Measurements from ENCODE around the gene TTC28. TPM values are rescaled to one million over a fixed set of nuclear protein-coding genes. Genes with fewer than 3 reads are reported as not detected.

Gene TTC28
- total and polyA plus RNA-seq, 12 donors, result 3.4 to 75.6 (median 28.6) TPM

DNA sequence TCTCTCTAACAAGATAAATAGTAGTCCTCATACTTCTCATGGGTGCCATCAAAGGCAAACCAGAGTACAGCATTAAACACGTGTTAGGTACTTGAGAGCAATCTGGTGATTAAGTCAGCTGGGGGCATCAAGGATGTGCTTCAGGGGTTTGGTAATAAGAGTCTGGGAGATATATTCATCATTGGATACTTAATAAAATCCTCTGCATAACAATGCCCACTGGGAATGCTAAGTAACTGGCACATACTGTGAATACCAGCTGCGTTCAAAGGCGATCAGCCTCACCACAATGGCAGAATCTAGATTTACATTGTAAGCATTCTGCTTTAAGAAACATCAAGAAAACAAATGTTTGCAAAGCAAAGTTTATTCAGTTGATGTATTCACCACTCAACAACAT lies 492.0 kb downstream of the TTC28 start:
- H3K9me3 ChIP-seq (replicated peaks in 1 of 3), result no peaks in the 10 kb centered on the region
- no peaks in the 10 kb centered on the region for H3K36me3 ChIP-seq (replicated peaks in 1 of 2)
- no peak overlapping the region for H3K27ac ChIP-seq
- no peak for DNase-seq
- no peaks in the 10 kb centered on the region for H3K27me3 ChIP-seq
- TF ChIP-seq, protein P1, sequence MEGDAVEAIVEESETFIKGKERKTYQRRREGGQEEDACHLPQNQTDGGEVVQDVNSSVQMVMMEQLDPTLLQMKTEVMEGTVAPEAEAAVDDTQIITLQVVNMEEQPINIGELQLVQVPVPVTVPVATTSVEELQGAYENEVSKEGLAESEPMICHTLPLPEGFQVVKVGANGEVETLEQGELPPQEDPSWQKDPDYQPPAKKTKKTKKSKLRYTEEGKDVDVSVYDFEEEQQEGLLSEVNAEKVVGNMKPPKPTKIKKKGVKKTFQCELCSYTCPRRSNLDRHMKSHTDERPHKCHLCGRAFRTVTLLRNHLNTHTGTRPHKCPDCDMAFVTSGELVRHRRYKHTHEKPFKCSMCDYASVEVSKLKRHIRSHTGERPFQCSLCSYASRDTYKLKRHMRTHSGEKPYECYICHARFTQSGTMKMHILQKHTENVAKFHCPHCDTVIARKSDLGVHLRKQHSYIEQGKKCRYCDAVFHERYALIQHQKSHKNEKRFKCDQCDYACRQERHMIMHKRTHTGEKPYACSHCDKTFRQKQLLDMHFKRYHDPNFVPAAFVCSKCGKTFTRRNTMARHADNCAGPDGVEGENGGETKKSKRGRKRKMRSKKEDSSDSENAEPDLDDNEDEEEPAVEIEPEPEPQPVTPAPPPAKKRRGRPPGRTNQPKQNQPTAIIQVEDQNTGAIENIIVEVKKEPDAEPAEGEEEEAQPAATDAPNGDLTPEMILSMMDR (IDR thresholded peaks at IDR 0.05), result no peak
- no peak for TF ChIP-seq POLR2A (IDR thresholded peaks at IDR 0.05)
- intact Hi-C loops (cut with DNase I), result no loop called here
- 75 to 97% (median 95%) methylated on average over 3 of the region's 3 CpGs for WGBS, 4 donors
- no peak overlapping the region for H3K4me3 ChIP-seq
- peaks cover 0 to 11% of the 10 kb centered on the region in 2 donors for H3K4me1 ChIP-seq (replicated peaks in 1 of 2)

DNA sequence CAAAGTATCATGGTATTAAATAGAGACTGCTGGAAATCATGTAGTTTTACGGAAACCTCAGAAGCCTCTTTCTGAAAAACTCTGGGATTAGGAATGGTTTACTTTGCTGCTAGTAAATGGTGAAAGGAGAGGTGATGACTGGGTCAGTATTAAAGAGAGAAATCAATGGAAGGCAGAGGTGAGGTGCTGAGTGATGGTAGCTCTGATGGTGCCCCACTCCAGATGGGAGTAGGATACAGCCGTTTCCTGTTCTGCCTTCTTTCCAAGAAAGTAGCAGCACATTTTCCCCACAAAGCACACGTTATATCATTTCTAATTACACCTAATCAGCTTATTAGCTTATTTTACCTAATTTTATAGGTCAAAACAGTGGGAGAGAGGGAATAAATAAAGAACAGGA lies 493.0 kb downstream of the TTC28 start:
- Histone ChIP-seq H3K9me3 (replicated peaks in 1 of 3) (no peaks in the 10 kb centered on the region), H3K36me3 (replicated peaks in 1 of 2) (no peaks in the 10 kb centered on the region), H3K4me1 (replicated peaks in 1 of 2) (peaks cover 0 to 11% of the 10 kb centered on the region in 2 donors), H3K4me3 (no peak overlapping the region), H3K27me3 (no peaks in the 10 kb centered on the region), H3K27ac (no peak overlapping the region)
- WGBS, 4 donors, result 59 to 85% (median 81%) methylated on average over 3 of the region's 3 CpGs
- DNase-seq, result no peak
- TF ChIP-seq, protein P1 (IDR thresholded peaks at IDR 0.05), result no peak
- no peak for TF ChIP-seq POLR2A (IDR thresholded peaks at IDR 0.05)
- intact Hi-C loops (cut with DNase I), result no loop called here

DNA sequence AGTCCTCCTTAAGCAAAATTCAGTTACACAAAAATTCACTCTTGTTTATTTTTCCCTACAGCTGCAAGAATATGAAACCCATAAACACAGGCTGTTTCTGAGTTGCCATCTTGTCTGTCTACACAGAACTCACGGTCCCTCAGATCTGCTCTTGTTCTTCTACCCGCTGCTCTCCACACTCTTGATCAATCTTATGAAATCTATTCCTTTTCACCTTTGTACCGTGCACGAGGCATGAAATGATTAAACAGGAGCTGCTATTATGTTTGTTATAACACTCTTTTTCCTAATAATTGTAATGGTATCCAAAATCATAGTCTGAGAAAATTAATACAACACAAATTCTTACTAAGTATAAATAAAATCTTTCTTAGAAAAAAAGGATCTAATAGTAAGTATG lies 494.5 kb downstream of the TTC28 start:
- Histone ChIP-seq H3K4me1 (replicated peaks in 1 of 2) (peaks cover 7 to 11% of the 10 kb centered on the region in 2 donors), H3K9me3 (replicated peaks in 1 of 3) (no peaks in the 10 kb centered on the region), H3K27me3 (no peaks in the 10 kb centered on the region), H3K4me3 (no peak overlapping the region), H3K27ac (no peak overlapping the region), H3K36me3 (replicated peaks in 1 of 2) (no peaks in the 10 kb centered on the region)
- TF ChIP-seq, protein P1 (IDR thresholded peaks at IDR 0.05), result no peak
- TF ChIP-seq POLR2A (IDR thresholded peaks at IDR 0.05), result no peak
- intact Hi-C loops (cut with DNase I), result no loop called here
- 95 to 97% (median 96%) methylated on average over 4 of the region's 4 CpGs for WGBS, 4 donors
- DNase-seq, result no peak

DNA sequence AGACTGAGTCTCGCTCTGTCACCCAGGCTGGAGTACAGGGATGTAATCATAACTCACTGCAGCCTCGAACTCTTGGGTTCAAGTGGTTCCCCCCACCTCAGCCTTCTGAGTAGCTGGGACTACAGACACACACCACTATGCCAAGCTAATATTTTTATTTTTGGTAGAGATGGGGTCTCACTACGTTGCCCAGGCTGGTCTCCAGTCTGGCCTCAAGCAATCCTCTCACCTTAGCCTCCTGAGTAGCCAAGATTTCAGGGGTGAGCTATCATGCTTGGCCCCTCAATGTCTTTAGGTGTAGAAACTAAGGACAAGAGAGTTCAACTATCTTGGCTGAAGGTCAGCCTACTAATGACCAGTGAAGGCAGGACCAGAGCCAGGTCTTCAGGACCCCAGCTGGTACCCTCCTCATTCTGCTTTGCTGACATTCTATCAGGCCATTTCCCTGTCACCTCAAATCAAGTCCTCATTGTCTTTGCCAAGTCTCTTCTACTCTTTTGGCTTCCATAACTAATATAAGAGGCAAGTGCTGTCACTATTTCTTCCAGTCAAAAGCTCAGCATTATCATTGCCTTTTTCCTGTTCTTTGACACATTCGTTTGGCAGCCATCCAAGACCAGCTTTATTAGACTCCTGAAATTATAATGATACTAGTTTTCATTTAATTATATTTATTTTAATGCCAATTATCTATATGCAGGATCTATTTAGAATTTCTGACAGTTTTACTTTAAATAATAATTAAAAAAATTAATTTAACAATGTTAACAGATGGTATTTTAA lies 496.4 kb downstream of the TTC28 start:
- peak in 2 of 7 donors; percentile 16 to 27 for DNase-seq
- Histone ChIP-seq H3K9me3 (replicated peaks in 1 of 3) (no peaks in the 10 kb centered on the region), H3K27me3 (no peaks in the 10 kb centered on the region), H3K4me3 (no peak overlapping the region), H3K36me3 (replicated peaks in 1 of 2) (no peaks in the 10 kb centered on the region), H3K4me1 (replicated peaks in 1 of 2) (peaks cover 7 to 11% of the 10 kb centered on the region in 2 donors), H3K27ac (no peak overlapping the region)
- intact Hi-C loops (cut with DNase I), result no loop called here
- no peak for TF ChIP-seq POLR2A (IDR thresholded peaks at IDR 0.05)
- TF ChIP-seq, protein P1 (IDR thresholded peaks at IDR 0.05), result no peak
- 73 to 81% (median 78%) methylated on average over 4 of the region's 4 CpGs for WGBS, 4 donors
